CD4-positive, alpha-beta T cell treated with Interleukin-1 beta for 1 hour (primary cell): ENCODE results near the gene NLRP9.

Experiments used
- DNase-seq, 2 donors: peaks; one replicate each; pipeline ENCODE4 v3.0.0-alpha.2; 2020 to 2022

The NLRP9 gene

DNA sequence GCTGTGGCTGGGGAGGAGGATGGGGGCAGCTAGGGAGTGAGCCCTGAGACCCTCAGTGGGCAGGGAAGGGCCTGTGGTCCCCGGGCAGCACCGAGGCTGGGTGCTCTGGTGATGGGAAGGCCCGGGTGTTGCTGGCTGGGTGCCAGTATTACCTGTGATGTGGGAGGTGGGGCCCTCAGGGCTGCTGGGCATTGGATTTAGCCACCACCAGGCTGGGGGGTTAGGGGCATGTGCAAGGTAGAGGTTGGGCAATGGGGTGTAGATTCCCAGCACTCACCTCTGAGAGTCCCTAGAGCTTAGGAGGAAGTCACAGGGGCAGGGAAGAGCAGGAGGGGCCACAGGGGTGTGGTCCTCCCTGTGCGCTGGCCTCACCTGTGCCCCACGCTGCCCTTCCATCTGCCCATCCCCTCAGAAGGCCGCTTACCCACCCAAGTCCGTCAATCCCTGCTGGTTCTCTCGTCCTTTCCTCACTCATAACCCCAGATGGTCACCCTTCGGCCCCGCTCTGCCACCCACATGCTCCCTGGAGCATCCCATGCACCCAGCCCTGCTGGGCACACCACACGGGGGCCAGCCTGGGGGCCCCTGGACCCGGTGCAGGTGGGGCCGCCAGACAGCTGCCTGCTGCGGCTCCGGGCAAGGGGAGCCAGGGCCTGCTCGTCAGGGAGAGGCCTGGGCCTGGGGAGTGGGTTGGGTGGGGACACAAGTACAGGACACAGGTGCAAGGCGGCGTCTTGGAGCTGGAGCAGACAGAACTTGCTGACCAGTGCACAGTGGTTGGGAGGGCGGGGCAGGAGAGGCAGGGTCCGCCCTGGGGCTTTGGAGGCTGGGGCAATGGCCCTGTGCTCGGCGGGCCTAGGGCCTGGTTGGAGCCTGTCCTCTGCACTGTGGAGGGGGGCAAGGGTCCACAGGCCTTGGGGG, 50.7 kb downstream of the NLRP9 start:
- DNase-seq = no peak

DNA sequence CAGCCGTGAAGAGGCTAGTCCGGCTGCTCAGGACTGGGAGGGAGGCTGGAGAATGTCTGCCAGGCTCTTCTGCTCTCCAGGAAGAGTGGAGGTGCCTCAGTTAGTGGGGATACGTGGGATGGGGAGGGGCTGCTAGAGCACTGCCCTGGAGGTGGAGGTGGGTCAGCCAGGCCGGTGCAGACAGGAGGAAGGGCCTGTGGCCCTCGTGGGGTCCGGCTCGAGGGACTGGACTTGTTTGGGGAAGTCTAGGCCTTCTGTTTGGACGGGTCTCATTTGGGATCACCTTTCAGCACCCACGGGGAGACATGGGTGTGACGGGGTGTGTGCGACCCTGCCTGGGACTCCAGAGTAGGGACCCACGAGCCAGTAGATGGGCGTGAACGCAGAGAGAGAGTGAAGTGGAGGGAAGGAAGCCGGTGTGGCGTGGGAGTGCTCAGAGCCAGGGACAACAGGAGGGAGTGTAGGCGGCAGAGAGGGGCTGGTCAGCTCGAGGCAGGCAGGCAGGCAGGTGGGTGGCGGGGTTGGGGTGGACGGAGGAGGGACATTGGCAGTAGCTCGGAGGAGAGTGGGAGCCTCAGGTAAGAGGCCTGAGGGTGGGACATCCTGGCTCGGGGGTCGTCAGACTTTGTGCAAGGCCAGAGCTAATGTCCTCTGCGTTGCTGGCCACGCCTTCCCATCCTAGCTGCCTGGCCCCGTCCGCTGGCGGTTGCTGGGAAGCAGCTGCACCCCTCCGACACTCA, 51.7 kb downstream of the NLRP9 start:
- no peak for DNase-seq

DNA sequence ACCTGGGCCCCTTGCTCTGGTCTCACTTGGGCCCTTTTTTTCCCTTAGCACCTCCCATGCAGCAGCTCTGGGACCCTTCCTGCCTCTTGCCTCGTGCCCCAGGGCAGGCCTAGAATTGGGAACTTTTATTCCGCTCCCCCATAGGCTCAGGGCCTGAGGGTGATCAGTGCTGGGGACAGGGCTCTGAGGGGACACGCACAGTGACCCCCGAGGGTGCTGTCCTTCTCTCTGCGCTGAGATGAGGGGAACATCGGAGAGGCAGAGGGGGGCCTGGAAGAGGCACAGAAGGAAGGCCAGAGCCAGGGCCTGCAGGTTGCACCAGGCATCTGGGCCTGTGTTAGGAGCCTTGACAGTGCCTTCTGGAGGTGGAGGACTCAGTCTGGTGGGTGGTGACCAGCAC, 52.4 kb downstream of the NLRP9 start:
- DNase-seq = no peak

DNA sequence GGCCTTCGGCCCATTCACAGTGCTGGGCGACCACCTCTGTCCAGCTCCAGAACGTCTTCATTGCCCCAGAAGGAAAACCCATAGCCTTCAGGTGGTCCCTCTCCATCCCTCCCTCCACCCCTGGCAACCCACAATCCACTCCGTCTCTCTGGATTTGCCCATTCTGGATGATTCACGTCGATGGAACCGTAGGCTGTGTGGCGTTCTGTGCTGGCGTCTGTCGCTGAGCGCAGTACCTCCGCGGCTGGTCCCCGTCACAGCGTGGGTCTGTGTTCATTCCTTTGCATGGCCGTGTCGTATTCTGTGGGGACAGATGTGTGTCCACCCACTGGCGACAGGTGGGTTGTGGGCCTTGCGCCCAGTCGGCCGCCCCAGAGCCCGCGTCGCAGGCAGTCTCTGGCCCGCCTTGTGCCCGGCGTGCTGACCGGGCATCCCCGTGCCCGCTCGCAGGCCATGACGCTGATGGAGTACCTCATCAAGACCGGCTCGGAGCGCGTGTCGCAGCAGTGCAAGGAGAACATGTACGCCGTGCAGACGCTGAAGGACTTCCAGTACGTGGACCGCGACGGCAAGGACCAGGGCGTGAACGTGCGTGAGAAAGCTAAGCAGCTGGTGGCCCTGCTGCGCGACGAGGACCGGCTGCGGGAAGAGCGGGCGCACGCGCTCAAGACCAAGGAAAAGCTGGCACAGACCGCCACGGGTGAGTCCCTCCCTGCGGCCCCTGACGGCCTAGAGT, 53.1 kb downstream of the NLRP9 start:
- no peak for DNase-seq

DNA sequence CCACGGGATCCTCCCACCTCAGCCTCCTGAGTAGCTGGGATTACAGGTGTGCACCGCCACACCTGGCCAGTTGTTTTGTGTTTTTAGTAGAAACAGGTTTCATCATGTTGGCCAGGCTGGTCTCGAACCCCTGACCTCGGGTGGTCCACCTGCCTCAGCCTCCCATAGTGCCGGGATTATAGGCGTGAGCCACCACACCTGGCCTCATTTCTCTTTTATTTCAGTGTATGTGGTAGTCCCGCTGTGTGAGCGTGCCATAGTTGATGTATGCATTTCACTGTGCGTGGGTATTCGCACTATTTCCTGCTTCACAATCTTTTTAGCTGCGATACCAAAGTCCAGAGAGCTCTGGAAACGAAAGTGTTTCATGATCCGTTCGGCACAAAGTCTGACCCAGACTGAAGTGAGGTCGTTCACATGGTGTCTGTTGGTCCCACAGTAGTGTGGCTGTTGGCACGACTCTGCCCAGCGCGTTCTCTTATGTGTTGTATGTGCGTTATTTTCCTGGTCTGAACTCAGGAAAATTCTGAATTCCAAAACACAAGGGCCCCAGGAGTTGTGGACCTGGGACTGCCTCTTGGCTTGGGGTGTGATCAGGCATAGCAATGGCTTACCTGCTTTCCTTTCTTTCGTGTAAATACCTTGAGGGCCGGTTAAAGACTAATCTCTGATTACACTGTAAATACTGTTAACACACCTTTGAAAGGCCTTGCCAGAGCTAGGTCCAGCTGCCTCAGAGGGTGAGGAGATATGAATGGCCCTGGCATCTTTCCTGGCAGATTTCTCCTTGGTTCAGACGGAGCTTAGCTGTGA, 54.5 kb downstream of the NLRP9 start:
- DNase-seq = no peak

DNA sequence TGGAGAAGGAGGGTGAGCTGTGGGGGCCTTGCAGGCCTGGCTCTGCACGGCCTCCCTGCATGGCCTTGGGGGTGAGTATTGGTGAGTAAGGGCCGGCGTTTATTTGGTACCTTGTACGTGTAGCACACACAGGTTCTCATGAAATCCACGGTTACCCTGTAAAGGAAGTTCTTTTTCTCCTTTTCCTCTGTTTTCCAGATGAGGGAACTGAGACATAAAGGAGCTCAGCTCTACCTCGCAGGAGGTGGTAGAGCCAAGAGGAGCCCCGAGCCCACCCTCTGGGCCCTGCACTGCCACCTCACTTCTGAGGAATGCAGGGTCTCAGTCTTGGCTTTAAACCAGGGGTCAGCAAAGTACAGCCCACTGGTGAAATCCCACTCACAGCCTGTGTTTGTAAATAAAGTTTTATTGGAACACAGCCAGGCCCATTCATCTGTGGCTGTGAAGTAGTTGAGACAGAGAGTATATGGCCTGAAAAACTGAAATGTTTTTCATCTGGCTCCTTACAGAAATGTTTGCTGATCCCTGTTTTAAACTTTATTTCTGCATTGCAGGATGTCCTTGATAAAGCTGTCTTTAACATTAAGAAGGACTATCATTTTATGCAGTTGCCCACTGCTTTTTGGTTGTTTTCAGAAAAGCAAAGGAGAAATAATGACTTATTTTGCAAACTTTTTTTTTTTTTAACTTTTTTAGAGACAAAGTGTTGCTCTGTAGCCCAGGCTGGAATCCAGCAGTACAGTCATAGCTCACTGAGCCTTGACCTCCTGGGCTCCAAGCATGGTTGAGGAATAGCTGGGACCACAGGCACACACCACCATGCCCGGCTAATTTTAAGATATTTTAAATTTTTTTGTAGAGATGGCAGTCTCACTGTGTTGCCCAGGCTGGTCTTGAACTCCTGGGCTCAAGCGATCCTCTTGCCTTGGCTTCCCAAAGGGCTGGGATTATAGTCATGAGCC, 56.8 kb downstream of the NLRP9 start:
- no peak for DNase-seq

DNA sequence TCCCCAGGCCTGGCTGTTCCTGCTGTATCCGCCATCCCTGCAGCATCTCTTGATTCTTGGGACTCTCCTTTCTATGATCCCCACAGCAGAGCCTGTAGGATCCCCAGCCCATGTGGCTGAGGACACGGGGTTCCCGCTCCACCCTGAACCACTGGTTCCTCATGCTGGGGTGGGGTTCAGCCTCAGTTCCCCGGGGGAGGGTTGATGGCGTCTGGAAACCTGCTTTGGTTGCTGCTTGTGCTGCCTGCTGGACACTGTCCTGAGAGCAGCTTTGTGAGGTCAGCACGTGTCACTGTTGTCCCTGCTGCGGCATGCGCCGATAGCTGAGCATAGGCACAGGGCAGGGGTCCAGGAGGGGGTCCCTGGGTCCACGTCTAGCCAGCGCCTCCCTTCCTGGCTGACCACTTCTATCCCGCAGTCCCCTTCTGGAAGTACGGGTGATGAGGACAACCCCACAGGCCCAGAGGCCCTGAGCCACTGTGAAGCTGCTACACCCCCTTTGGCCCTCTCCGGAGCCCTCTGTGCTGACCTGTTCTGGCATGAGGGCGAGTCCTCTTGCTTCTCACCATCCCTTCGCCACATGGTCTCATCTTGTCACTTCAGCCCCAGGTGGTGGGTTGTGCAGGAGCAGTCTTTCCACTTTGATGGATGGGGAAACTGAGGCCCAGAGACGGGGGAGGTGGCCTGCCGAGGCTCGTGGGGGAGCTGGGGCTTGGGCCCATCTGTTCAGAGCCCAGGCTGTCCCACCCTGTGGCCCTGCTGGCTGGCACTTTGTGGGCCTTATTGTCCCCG, 57.7 kb downstream of the NLRP9 start:
- DNase-seq = no peak

DNA sequence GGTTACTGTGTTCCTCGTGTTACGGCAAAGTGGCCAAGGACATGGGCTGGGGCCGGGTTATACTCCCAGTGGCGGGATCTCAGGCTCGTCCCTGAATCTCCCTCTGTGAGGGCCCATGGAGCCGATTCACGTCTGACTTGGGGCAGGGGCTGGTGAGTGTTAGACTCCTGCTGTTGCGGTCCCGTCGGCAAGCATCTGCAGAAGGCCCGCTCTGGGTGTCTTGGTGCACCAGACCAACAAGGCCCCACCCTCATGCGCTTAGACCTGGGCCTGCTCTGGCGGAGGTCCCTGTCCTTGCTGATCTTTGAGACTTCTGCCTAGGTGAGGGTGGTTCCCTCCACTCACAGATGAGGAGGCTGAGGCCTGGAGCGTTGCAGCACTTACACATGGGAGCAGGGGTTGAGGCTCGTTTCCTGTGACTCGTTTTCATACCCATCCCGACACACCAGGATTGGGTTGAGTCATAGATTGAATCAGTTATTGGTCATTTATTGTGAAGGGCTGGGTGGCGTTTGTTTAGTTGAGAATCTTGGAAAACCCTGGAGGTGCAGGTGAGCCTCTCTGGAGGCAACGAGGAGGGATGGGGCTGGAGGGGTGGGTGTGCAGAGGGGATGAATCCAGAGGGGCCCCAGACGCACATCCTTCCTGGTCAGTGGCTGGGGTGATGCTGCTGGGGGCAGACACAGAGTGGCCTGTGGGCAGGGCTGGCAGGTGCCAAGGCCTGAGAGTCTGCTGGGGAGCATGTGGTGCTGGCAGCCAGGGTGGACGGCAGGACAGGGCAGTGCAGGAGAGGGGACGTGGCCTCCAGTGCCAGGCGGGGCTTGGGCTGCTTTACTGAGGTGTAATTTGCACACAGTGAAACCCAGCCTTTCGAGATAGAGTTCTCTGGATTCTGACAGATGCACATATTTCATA, 58.6 kb downstream of the NLRP9 start:
- DNase-seq = no peak

DNA sequence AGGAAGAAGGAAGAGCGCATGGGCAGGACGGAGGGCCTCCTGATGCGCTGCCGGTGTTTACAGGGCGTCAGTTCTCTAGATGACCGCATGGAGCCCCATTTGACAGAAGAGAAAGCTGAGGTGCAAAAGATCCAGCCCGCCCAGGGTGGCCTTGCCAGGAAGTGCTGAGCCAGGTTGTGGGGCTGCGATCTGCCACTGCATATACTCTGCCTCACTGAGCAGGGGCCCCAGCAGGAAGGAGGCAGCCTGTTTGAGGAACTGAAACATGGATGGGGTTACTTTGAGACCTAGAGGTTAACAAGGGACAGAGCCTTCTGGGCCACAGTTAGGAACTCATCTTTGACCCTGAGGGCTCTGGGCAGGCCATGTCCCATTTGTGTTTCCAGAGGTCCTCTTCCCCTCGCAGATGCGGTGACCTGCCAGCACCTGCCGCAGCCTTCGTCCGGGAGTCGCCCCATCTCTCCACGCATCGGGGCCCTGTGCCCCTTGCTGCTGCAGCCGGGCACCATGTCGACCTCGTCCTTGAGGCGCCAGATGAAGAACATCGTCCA, 60.0 kb downstream of the NLRP9 start:
- DNase-seq = peak; percentile 16 to 84

DNA sequence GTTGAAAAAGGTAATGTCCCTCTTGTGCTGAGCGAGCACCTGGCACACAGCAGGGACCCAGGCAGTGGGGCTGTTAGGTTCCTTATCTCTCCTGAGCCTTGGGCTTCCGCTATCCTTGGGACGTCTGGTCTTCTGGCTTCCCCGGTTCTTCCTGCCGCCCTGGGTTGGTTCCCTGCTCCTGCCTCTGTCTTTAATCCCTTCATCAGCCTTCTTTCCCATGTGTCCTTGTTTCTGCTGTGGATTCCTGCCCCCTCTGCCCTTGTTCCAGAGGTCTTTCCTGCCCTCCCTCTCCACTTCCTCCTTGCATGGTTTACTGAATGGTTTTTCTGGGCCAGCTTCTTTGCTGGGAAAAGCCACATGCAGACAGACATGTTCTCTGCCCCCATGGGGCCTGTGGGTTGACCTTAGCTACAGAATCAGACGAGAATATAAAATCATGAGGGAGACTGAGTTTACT, 60.6 kb downstream of the NLRP9 start:
- DNase-seq = no peak

DNA sequence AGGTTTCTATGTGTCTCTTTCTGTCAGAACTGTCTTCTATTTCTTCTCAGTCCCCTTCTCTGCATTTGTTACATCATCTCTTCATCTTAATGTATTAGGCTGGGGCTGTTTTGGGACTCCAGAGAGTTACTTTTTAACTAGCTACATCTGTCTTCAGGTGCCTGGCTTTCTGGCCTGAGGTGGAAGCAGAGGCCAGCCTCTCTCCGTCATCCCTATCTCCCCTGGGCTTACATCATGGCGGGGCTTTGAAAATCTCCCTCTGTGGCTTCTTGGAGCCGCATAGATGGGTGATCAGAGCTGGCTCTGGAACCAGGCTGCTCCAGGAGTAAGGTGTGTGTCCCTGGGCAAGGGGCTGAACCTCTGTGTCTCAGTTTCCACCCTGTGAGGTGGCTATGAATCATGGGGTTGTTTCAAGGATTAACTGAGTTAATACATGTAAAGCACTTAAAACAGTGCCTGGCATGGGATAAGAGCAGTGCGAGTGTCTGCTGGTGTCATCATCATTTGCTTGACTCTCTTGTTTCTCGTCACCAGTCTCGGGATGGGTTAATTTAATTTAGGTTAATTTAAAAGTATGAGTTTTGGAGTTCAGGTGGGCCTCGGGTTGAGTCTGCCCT, 61.2 kb downstream of the NLRP9 start:
- DNase-seq = no peak

DNA sequence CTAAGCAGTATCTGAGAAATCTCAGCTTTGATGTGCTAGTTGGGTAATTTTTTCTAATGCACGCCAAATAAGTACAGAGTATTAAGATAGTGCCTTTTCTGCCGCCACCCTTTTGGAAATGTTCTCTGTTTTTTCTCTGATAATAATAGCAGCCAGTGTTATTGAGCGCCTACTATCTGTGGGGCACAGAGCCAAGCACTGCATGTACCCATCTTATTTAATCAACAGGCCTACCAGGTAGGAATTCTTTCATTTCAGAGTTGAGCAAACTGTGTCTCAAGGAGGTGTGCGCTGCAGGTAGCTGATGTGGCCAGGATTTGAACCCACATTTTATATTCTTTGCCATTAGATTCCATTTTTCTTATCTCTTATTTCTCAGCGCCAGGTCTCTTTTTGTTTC, 61.8 kb downstream of the NLRP9 start:
- no peak for DNase-seq

DNA sequence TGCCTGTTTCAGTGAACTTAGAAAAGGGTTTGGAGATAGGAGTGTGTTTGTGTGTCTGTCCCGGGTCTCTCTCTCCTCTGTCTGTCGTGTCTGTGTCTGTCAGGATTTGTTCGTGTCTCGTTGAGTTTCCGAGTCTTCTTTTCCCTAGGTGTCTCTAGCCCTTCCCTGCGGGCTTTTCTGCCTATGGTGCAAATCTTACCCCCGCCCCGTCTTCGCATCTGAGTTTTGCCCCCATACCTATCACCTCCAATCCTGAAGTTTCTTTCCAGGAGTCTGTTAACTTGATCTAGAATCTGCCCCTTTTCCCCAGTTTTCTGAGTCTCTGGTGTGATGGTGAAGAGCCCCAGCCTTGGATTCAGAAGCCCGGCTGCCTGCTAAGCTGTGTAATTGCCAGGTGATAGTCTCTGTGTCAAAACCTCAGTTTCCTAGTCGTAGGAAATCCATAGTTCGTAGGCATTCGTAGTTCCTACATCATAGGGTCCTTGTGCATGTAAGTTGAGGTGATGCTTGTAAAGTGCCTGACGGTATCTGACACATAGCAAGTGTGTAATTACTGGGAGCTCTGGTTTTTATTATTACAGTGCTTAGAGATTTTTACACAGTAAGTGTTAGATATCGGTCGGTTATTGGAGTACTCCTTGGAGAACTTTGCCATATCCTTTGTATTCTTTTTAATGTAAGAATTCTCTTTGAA, 62.4 kb downstream of the NLRP9 start:
- DNase-seq = no peak

DNA sequence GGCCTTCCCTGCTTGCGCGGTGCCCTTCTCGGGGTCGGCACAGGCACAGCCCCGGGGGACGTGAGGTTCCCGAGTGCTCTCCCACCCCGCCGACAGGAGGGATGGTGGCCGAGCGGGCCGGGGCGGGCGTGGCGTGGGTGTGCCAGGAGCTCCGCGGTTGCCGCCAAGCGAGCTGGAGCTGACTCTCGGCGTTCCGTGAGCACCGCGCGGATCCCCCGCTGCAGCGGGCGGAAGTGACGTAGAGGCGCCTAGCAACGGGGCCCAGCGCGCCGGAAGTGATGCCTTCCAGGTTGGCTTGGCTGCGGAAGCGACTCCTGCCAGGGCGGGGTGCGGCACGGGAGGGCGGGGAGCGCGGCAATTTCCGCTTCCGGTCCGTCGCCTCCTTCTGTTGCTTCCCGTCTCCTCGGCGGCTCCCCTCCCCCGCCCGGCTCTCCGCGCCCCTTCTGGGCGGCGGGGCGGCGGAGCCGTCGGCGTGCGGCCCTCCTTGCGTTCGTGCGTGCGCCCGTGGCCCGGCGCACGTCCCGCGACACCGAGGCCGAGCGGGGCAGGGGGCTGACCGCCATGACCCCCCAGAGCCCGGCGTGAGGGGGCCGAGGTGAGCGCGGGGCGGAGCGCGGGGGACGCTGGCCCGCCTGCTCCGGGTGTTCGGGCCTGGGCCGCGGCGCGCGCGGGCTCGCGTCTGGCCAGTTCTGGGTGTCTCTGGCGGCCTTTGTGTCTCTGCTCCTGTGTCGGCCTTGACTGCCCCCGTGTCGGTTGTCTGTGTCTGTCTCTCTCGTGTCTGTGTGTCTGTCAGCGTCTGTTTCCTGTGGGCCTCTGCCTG, 63.2 kb downstream of the NLRP9 start, which contains the start of gene EPN1:
TSS of gene EPN1 (plus strand) at position 386 of the 820 bp plus-strand sequence. CDS start 3,402 bp downstream, outside the sequence.
- DNase-seq = peak; percentile 97 to 98

DNA sequence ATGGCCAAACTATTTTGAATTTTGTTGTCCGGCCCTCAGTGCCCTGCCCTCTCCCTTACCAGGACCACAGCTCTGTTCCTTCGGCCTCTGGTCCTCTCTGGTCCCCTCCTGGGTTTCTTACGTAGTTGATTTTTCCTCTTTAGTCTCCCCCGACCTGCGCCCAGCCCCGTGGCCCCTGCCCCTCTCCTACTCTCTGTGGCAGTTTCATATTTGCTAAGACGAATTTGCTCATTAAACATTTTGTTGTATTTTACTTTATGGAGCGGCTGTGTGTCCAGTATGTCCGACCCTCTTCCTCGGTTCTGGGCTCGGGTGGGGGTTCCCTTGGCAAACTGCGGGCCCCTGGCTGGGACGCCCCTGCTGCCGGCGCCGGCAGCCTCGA, 63.8 kb downstream of the NLRP9 start:
- DNase-seq = no peak

DNA sequence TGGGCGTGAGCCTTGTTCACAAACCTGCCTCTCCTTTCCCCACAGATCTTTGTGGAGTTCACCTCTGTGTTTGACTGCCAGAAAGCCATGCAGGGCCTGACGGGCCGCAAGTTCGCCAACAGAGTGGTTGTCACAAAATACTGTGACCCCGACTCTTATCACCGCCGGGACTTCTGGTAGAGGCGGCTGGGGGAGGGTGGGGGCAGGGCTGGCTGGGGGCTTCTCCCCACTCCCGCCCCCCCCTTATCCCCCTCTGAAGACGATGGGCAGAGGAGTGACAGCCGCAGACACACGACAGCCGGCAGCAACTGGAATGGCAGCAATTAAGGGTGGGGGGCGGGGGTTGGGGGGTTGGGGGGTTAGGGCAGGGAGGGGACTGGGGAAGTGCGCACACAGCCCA, 64.3 kb downstream of the NLRP9 start:
- no peak for DNase-seq

DNA sequence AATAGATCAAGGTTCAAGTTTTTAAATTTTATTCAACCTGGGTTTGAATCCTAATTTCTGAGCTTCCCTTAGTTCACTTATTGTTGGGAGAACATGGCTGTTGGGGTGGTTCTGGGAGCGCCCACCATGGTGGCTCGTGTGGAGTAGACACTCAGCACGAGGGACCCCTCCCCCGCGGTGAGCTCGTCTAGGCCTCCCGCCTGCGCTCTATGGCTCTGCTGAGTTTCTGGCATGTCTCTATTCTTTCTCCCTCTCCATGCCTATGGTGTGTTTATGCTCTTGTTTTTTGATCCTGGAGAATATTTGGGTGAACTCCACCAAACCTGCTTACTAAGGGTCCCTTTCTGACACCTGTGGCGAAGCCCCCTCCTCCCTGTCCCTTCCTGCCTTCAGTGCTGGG, 64.7 kb downstream of the NLRP9 start:
- no peak for DNase-seq
